Loucy (cell line): Measurements from ENCODE around the gene TRIM45.

ENCODE experiments used
- H2AFZ ChIP-seq: fragments of 200-600 bp; sonication (generic); 2 replicates; pipeline ENCODE4 v1.6.0; 2016; ENCODE audit warnings: antibody characterized with exemption, mild to moderate bottlenecking, low read length, moderate library complexity
- H3F3A ChIP-seq: fragments of 200-600 bp; 2 replicates; pipeline ENCODE4 v1.6.0; 2016; ENCODE audit warnings: antibody characterized with exemption, low read depth, mild to moderate bottlenecking
- H3K27me3 ChIP-seq: fragments of 200-600 bp; sonication (generic); 2 replicates; pipeline ENCODE4 v1.6.1; 2014; ENCODE audit warnings: low read length, mild to moderate bottlenecking; ENCODE audit not compliant: insufficient read depth, poor library complexity, severe bottlenecking
- H3K36me3 ChIP-seq: fragments of 200-600 bp; sonication (generic); 2 replicates; pipeline ENCODE4 v1.6.1; 2016; ENCODE audit warnings: low read length; ENCODE audit not compliant: insufficient read depth
- H3K4me1 ChIP-seq: fragments of 200-600 bp; sonication (generic); 2 replicates; pipeline ENCODE4 v1.5.1; 2014; ENCODE audit warnings: low read length, mild to moderate bottlenecking; ENCODE audit not compliant: insufficient read depth, poor library complexity, severe bottlenecking
- H3K4me2 ChIP-seq: fragments of 200-600 bp; sonication (generic); 2 replicates; pipeline ENCODE4 v1.6.0; 2014; ENCODE audit warnings: antibody characterized with exemption, low read length, low read depth, mild to moderate bottlenecking; ENCODE audit not compliant: poor library complexity, severe bottlenecking
- H3K4me3 ChIP-seq: fragments of 200-600 bp; sonication (generic); 2 replicates; pipeline ENCODE4 v1.5.1; 2014; ENCODE audit warnings: low read length, mild to moderate bottlenecking, mixed read lengths; ENCODE audit not compliant: poor library complexity, severe bottlenecking
- H3K79me2 ChIP-seq: fragments of 200-600 bp; sonication (generic); 2 replicates; pipeline ENCODE4 v1.6.1; 2014; ENCODE audit warnings: low read length; ENCODE audit not compliant: insufficient read depth
- H3K9ac ChIP-seq: fragments of 200-600 bp; sonication (generic); 2 replicates; pipeline ENCODE4 v1.6.0; 2014; ENCODE audit warnings: mild to moderate bottlenecking, low read depth, low read length, moderate library complexity; ENCODE audit not compliant: poor library complexity, severe bottlenecking
- H3K9me2 ChIP-seq: fragments of 200-600 bp; sonication (generic); replicated peaks from 2 replicates; pipeline ENCODE4 v1.6.1; 2016; ENCODE audit warnings: low read depth, low read length, mixed read lengths
- H3K9me3 ChIP-seq: fragments of 200-600 bp; sonication (generic); 2 replicates; pipeline ENCODE4 v1.6.1; 2014; ENCODE audit warnings: mild to moderate bottlenecking, antibody characterized with exemption, low read length, low read depth; ENCODE audit not compliant: insufficient read depth
- H4K20me1 ChIP-seq: fragments of 200-600 bp; sonication (generic); 2 replicates; pipeline ENCODE4 v1.6.0; 2014; ENCODE audit warnings: antibody characterized with exemption, low read length, mild to moderate bottlenecking; ENCODE audit not compliant: insufficient read depth, poor library complexity, severe bottlenecking
- CTCF ChIP-seq: fragments of 200-600 bp; sonication (generic); conservative IDR thresholded peaks from 2 replicates; pipeline ENCODE4 v1.5.1; 2014; ENCODE audit warnings: mild to moderate bottlenecking, antibody characterized with exemption, low read length
- EZH2phosphoT487 ChIP-seq: fragments of 200-600 bp; IDR thresholded peaks from 2 replicates; pipeline ENCODE4 v1.6.1; 2018; ENCODE audit warnings: antibody characterized with exemption, mild to moderate bottlenecking, moderate library complexity, borderline replicate concordance

TRIM45 gene

DNA sequence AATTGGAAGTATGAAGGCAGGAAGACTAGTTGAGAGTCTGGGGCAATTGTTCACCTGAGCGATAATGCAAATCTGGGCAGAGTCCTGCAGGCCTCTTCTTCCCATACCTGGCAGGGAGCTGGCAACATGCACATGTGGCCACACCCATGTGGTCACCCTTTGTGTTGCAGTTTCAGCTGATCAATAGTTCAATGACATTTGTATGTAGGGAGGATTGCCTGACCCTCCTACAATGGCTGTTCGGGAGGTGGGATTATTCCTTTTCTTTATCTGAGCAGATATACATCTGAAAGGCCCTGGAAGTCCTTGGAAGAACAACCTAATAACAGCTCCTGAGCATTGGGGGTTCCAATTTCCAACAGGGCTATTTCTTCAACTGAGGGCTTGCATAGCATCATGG, 15.2 kb upstream of the TRIM45 start:
- no peak overlapping the region for H3K4me2 ChIP-seq
- no peaks in the 10 kb centered on the region for H3K9me2 ChIP-seq
- H3K9ac ChIP-seq, result no peak overlapping the region

DNA sequence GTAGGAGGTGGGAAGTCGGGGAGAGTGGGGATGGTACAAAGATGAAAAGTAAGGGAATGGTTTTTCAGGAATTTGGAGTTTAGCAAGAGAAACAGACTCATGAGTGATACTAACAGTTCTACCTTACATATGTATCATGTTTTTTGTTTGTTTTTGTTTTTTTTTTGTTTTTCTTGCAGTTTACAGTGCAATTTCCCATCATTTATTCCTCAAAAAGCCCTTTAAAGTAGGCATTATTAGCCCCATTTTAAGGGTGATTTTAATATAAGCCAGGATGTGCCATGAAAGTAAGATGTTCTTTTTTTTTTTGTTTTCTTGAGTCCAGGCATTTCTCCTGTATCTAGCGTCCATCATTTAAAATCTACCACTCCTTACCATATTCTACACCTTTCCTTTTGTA, 13.8 kb upstream of the TRIM45 start:
- H3K36me3 ChIP-seq, result no peaks in the 10 kb centered on the region
- peaks cover 3% of the 10 kb centered on the region for H3K4me1 ChIP-seq
- no peaks in the 10 kb centered on the region for H3F3A ChIP-seq
- TF ChIP-seq EZH2phosphoT487 (no peak), CTCF (no peak)
- H3K27me3 ChIP-seq, result no peaks in the 10 kb centered on the region
- no peaks in the 10 kb centered on the region for H3K9me3 ChIP-seq
- no peaks in the 10 kb centered on the region for H4K20me1 ChIP-seq
- no peak overlapping the region for H3K4me3 ChIP-seq
- no peaks in the 10 kb centered on the region for H3K79me2 ChIP-seq
- no peaks in the 10 kb centered on the region for H3K9me2 ChIP-seq
- H3K9ac ChIP-seq, result no peak overlapping the region
- no peak overlapping the region for H2AFZ ChIP-seq
- H3K4me2 ChIP-seq, result no peak overlapping the region

More for the DNA sequence above, 15.2 kb upstream of the TRIM45 start:
- H3K79me2 ChIP-seq, result no peaks in the 10 kb centered on the region
- no peaks in the 10 kb centered on the region for H3K36me3 ChIP-seq
- H2AFZ ChIP-seq, result no peak overlapping the region
- TF ChIP-seq CTCF (no peak), EZH2phosphoT487 (no peak)
- H3K4me1 ChIP-seq, result peaks cover 3% of the 10 kb centered on the region
- H3F3A ChIP-seq, result no peaks in the 10 kb centered on the region
- H3K4me3 ChIP-seq, result no peak overlapping the region
- H3K27me3 ChIP-seq, result no peaks in the 10 kb centered on the region
- H3K9me3 ChIP-seq, result no peaks in the 10 kb centered on the region
- no peaks in the 10 kb centered on the region for H4K20me1 ChIP-seq

GRCh38 chr1:117130526-117130925, 9.0 kb upstream of the TRIM45 start:
- H3K27me3 ChIP-seq, result no peaks in the 10 kb centered on the region

More at GRCh38 chr1:117130526-117130925, 9.0 kb upstream of the TRIM45 start:
- H3K4me3 ChIP-seq, result no peak overlapping the region
- H2AFZ ChIP-seq, result no peak overlapping the region
- no peaks in the 10 kb centered on the region for H3K9me2 ChIP-seq
- no peaks in the 10 kb centered on the region for H3K79me2 ChIP-seq
- TF ChIP-seq EZH2phosphoT487 (no peak), CTCF (no peak)
- H3K9ac ChIP-seq, result no peak overlapping the region
- H3K4me1 ChIP-seq, result peaks cover 3% of the 10 kb centered on the region
- H3K36me3 ChIP-seq, result no peaks in the 10 kb centered on the region
- no peaks in the 10 kb centered on the region for H4K20me1 ChIP-seq
- H3K4me2 ChIP-seq, result no peak overlapping the region
- no peaks in the 10 kb centered on the region for H3F3A ChIP-seq
- H3K9me3 ChIP-seq, result no peaks in the 10 kb centered on the region
